ENCODE measurements around the gene NFAM1. TPM values are rescaled to one million over a fixed set of nuclear protein-coding genes. Genes with fewer than 3 reads are reported as not detected.

Gene NFAM1
- total RNA-seq, 4 donors from 2014 or later = 0.26 to 1.1 (median 0.64) TPM; not detected in 1

DNA sequence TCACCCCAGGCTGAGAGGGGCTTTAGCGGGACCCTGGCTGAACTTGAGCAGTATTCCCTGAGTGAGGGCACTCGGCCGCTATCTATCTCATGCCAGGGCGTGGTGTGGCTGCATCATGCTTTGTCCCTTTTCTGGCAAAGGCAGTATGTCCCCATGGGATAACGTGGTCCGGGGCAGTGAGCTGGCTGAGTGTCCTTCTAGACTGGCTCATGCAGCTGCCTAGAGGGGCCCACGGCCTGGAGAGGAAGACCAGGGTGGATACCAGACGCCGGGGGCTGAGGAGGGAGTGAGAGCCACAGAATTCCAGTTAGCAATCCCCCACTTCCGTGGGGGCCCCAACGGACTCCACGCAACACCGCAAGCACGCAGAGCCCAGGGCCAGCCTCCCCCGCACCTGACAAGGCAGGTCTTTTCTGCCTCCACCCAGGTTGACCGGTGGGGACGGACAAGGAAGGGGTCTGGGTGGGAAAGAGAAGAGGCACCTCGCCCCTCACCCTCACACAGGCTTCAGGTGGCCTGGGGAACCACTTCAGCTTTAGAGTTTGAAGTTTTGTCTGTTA is 15.5 kb downstream of the NFAM1 start:
- intact Hi-C loops (cut with DNase I; ENCODE audit: low total_unique reads) = no loop called here

DNA sequence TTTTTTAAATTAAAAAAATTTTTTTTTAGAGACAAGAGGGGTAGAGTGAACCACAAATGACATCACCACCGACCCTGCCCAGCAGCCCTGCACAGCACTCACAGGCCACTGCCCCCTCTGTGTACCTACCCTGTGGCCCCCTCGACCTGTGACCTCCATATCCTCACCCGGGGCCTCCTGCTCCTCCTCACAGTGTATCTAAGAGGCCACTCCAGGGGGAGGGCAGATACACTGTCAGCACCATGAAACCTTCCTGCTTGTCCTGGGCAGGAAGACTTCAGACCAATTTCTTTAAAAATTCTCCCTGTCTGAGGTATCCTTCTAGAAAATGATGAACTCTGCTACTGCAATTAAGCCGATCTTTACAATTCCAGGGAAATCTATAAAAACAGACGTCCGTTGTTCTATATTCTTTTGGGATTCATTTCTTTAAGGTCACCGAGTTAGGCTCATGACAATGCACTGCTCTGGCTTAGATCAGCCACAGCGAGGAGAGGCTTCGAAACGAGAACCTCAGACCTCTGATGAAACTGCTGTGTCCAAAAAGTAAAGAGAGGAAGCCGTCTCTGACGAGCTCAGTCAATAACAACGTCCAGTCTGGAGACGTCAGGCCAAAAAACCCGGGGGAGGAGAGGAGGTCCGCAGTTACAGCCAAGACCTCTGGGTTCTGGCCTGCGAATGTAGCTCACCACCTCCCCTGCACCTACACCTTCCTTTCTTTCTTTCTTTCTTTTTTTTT is 17.5 kb downstream of the NFAM1 start:
- Histone ChIP-seq H3K27me3 (no peaks in the 10 kb centered on the region), H3K4me1 (peaks cover 0 to 3% of the 10 kb centered on the region in 2 donors), H3K4me3 (no peak overlapping the region), H3K27ac (no peak overlapping the region), H3K9me3 (no peaks in the 10 kb centered on the region), H3K36me3 (no peaks in the 10 kb centered on the region)
- TF ChIP-seq POLR2A (IDR thresholded peaks at IDR 0.05) = no peak
- no peak for TF ChIP-seq CTCF (IDR thresholded peaks at IDR 0.05)
- intact Hi-C loops (cut with DNase I; ENCODE audit: low total_unique reads) = no loop called here
- no peak for DNase-seq

More for the DNA sequence above, 15.5 kb downstream of the NFAM1 start:
- Histone ChIP-seq H3K9me3 (no peaks in the 10 kb centered on the region), H3K27me3 (no peaks in the 10 kb centered on the region), H3K27ac (no peak overlapping the region), H3K4me1 (peaks cover 0 to 3% of the 10 kb centered on the region in 2 donors), H3K4me3 (no peak overlapping the region), H3K36me3 (no peaks in the 10 kb centered on the region)
- no peak for TF ChIP-seq CTCF (IDR thresholded peaks at IDR 0.05)
- no peak for TF ChIP-seq POLR2A (IDR thresholded peaks at IDR 0.05)
- DNase-seq = no peak

GRCh38 chr22:42414021-42414420 is 18.2 kb downstream of the NFAM1 start:
- intact Hi-C loops (cut with DNase I; ENCODE audit: low total_unique reads) = no loop called here
- no peak overlapping the region for H3K4me3 ChIP-seq
- TF ChIP-seq CTCF (IDR thresholded peaks at IDR 0.05) (no peak), POLR2A (IDR thresholded peaks at IDR 0.05) (no peak)
- no peak overlapping the region for H3K27ac ChIP-seq
- peaks cover 0 to 1% of the 10 kb centered on the region in 2 donors for H3K4me1 ChIP-seq
- no peak for DNase-seq
- no peaks in the 10 kb centered on the region for H3K36me3 ChIP-seq
- no peaks in the 10 kb centered on the region for H3K9me3 ChIP-seq
- no peaks in the 10 kb centered on the region for H3K27me3 ChIP-seq

DNA sequence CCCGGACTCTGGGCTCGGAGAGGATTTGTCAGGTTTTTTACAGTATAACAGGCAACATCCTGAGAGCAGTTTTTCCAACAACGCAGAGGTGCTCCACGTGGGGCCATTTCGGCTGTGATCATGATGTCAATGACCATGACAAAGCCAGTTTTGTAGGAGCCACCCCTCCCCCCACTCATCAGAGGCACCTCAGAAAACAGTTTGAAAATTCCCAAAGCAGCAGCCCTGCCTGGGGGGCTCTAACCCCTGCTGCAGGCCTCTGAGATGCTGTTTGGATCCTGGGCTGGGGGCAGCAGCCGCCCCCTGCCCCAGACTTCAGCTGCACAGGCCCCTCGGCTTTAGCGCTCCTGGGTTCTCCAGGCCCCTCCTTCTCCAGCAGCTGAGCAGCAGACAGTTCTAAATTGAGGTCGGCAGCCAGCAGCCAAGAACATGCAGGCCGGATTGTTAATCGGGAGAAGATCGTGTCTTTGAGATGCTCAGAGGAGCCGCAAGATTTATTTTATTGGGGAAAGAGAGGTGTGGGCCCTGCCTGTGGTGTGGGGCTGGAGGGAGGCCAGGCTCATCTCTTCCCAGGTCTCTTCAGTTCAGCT is 19.4 kb downstream of the NFAM1 start:
- TF ChIP-seq CTCF (IDR thresholded peaks at IDR 0.05) (no peak), POLR2A (IDR thresholded peaks at IDR 0.05) (no peak)
- no peaks in the 10 kb centered on the region for H3K27me3 ChIP-seq
- H3K36me3 ChIP-seq = no peaks in the 10 kb centered on the region
- no peak overlapping the region for H3K27ac ChIP-seq
- H3K4me3 ChIP-seq = no peak overlapping the region
- H3K9me3 ChIP-seq = no peaks in the 10 kb centered on the region
- no peak for DNase-seq
- intact Hi-C loops (cut with DNase I; ENCODE audit: low total_unique reads) = no loop called here
- no peaks in the 10 kb centered on the region for H3K4me1 ChIP-seq

DNA sequence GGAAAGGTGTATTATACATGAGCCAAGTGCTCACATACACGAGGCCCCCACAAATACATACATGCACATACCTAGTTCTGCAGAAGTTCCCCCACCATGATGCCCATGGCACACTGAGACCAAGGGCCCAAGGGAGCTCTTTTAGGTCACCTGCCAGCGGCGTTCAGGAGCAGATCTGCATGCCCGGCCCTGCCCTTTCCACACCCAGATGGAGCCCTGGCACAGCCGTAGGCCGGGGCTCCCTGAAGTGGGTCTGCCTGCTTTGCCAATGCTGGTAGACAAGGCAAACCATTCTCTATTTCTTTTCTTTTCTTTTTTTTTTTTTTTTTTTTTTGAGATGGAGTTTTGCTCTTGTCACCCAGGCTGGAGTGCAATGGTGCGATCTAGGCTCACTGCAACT is 21.5 kb downstream of the NFAM1 start:
- Histone ChIP-seq H3K36me3 (no peaks in the 10 kb centered on the region), H3K27ac (no peak overlapping the region), H3K9me3 (no peaks in the 10 kb centered on the region), H3K4me3 (no peak overlapping the region), H3K27me3 (no peaks in the 10 kb centered on the region), H3K4me1 (no peaks in the 10 kb centered on the region)
- no peak for TF ChIP-seq POLR2A (IDR thresholded peaks at IDR 0.05)
- intact Hi-C loops (cut with DNase I; ENCODE audit: low total_unique reads) = no loop called here
- DNase-seq = no peak

Data from uterus (tissue), 4 donors.